Activated CD4-positive, alpha-beta T cell treated with anti-CD3 and anti-CD28 coated beads for 36 hours (primary cell): ENCODE results near the gene SENP3. TPM values are rescaled to one million over a fixed set of nuclear protein-coding genes. Genes with fewer than 3 reads are reported as not detected.

Experiments
- ATAC-seq: fragments of 200-7000 bp; cut with Tn5 transposase; one replicate; pipeline ENCODE4 v1.10.0; 2021; ENCODE audit warnings: mild to moderate bottlenecking, moderate library complexity
- CTCF ChIA-PET: fragments of 350-600 bp; sonication (Branson Sonifier 250); formaldehyde crosslinking; loops from one replicate; lab custom pipeline; 2021; ENCODE audit warnings: antibody characterized with exemption; lab: Charles Lee
- POLR2A ChIA-PET: fragments of 350-600 bp; sonication (Branson Sonifier 250); formaldehyde crosslinking; loops from one replicate; lab custom pipeline; 2021; ENCODE audit warnings: antibody characterized with exemption, inconsistent platforms; lab: Charles Lee
- DNase-seq: peaks from one replicate; pipeline ENCODE4 v3.0.0-alpha.2; 2020
- H3K27ac Mint-ChIP-seq: one replicate; pipeline ENCODE4 v1.8.0; 2021; ENCODE audit warnings: mixed read lengths
- H3K27me3 Mint-ChIP-seq: one replicate; pipeline ENCODE4 v1.8.0; 2021; ENCODE audit warnings: mixed read lengths
- H3K36me3 Mint-ChIP-seq: one replicate; pipeline ENCODE4 v1.8.0; 2021; ENCODE audit warnings: low read depth, mixed read lengths
- H3K4me1 Mint-ChIP-seq: one replicate; pipeline ENCODE4 v1.8.0; 2021; ENCODE audit warnings: mixed read lengths
- H3K4me3 Mint-ChIP-seq: one replicate; pipeline ENCODE4 v1.8.0; 2021; ENCODE audit warnings: mild to moderate bottlenecking, moderate library complexity, mixed read lengths
- H3K9me3 Mint-ChIP-seq: one replicate; pipeline ENCODE4 v1.8.0; 2021; ENCODE audit warnings: low read depth, mixed read lengths
- intact Hi-C, 2 experiments: fragments of 100-400 bp; cut with DNase I in 1 of 2; cut with micrococcal nuclease in 1 of 2; formaldehyde crosslinking; loops; one replicate each; pipeline versions ENCODE4 v1.14.2 to v1.15.1; 2022 to 2024; cut with DNase I, micrococcal nuclease
- total RNA-seq, 2 experiments: library from RNA; stranded (reverse); gene quantifications; one replicate each; pipeline ENCODE4 v1.2.3, GENCODE V29; 2021

Gene SENP3
- total RNA-seq, 2 experiments from 2014 or later: 59.0 to 78.9 TPM

- H3K27ac Mint-ChIP-seq: no peak overlapping the region
- no peak overlapping the region for H3K4me3 Mint-ChIP-seq
- peaks cover 3% of the 10 kb centered on the region for H3K9me3 Mint-ChIP-seq
- no peaks in the 10 kb centered on the region for H3K27me3 Mint-ChIP-seq
- no peaks in the 10 kb centered on the region for H3K36me3 Mint-ChIP-seq
- ATAC-seq (no peak), DNase-seq (no peak)
- intact Hi-C loops: no loop called here
- ChIA-PET POLR2A (no interaction called here), CTCF (no interaction called here)
- no peaks in the 10 kb centered on the region for H3K4me1 Mint-ChIP-seq
These were observed 22.7 kb upstream of the SENP3 start for GRCh38 chr17:7538891-7539545.

- ChIA-PET CTCF (interaction anchor here (1.0 to 1.6 kb wide), 2 partner anchors 11 to 18 kb away, joined by 3 to 4 read pairs; no protein-coding TSS in a partner anchor), POLR2A (no interaction called here)
- DNase-seq: no peak
- no peaks in the 10 kb centered on the region for H3K36me3 Mint-ChIP-seq
- no peak overlapping the region for H3K27ac Mint-ChIP-seq
- no peaks in the 10 kb centered on the region for H3K27me3 Mint-ChIP-seq
- intact Hi-C loops: no loop called here
- no peak overlapping the region for H3K4me3 Mint-ChIP-seq
- ATAC-seq: no peak
- H3K9me3 Mint-ChIP-seq: peaks cover 3% of the 10 kb centered on the region
- H3K4me1 Mint-ChIP-seq: no peaks in the 10 kb centered on the region
These were observed 20.6 kb upstream of the SENP3 start for GRCh38 chr17:7541074-7541621.

GRCh38 chr17:7544911-7545310, 16.8 kb upstream of the SENP3 start:
- Mint-ChIP-seq H3K4me1 (peaks cover 12% of the 10 kb centered on the region), H3K36me3 (no peaks in the 10 kb centered on the region), H3K27me3 (no peaks in the 10 kb centered on the region), H3K27ac (no peak overlapping the region), H3K9me3 (no peaks in the 10 kb centered on the region), H3K4me3 (no peak overlapping the region)
- intact Hi-C loops: no loop called here
- DNase-seq (no peak), ATAC-seq (no peak)
- ChIA-PET CTCF (interaction anchor here (0.7 kb wide), 1 partner anchor 159 kb away, joined by 4 read pairs; no protein-coding TSS in a partner anchor), POLR2A (interaction anchor here (0.5 kb wide), 1 partner anchor 59 kb away, joined by 3 read pairs; no protein-coding TSS in a partner anchor)

- Mint-ChIP-seq H3K27me3 (no peaks in the 10 kb centered on the region), H3K4me1 (peaks cover 48% of the 10 kb centered on the region), H3K9me3 (no peaks in the 10 kb centered on the region), H3K36me3 (peaks cover 4% of the 10 kb centered on the region), H3K27ac (peak within 1 kb of the TSS; percentile 49), H3K4me3 (peak within 1 kb of the TSS; percentile 70)
- DNase-seq (peak; percentile 77), ATAC-seq (peak; percentile 45)
- intact Hi-C loops: loop anchor here in 1 of 2 experiments (1.0 kb wide), 1 partner anchor 13 kb away; the partner anchor contains the start of gene SENP3
- POLR2A ChIA-PET: interaction anchor here (0.8 kb wide), 1 partner anchor 12 kb away, joined by 3 read pairs; no protein-coding TSS in a partner anchor
- CTCF ChIA-PET: interaction anchor here (0.6 to 1.5 kb wide), 5 partner anchors 8 to 212 kb away, joined by 3 read pairs; no protein-coding TSS in a partner anchor
These were observed 12.9 kb upstream of the SENP3 start, which contains the start of gene TNFSF12 for GRCh38 chr17:7548585-7549400. TSS of gene TNFSF12 (plus strand) at chr17:7549058. CDS start at chr17:7549154, 96 bp downstream.

GRCh38 chr17:7549401-7550055, 12.2 kb upstream of the SENP3 start:
- H3K36me3 Mint-ChIP-seq: peaks cover 6% of the 10 kb centered on the region
- ATAC-seq (peak; percentile 50), DNase-seq (peak; percentile 70)
- peak overlapping the region; percentile 69 for H3K4me3 Mint-ChIP-seq
- H3K9me3 Mint-ChIP-seq: no peaks in the 10 kb centered on the region
- H3K4me1 Mint-ChIP-seq: peaks cover 51% of the 10 kb centered on the region
- intact Hi-C loops: loop anchor here in 1 of 2 experiments (1.0 kb wide), 1 partner anchor 12 kb away; the partner anchor contains the start of gene SENP3
- peak overlapping the region; percentile 48 for H3K27ac Mint-ChIP-seq
- CTCF ChIA-PET: interaction anchor here (0.5 to 1.5 kb wide), 5 partner anchors 18 to 85 kb away, joined by 3 to 4 read pairs (median 3); no protein-coding TSS in a partner anchor
- no peaks in the 10 kb centered on the region for H3K27me3 Mint-ChIP-seq
- POLR2A ChIA-PET: interaction anchor here (0.7 to 1.0 kb wide), 3 partner anchors 11 to 15 kb away, joined by 3 to 7 read pairs (median 3); no protein-coding TSS in a partner anchor

GRCh38 chr17:7550344-7550743, 11.4 kb upstream of the SENP3 start:
- Mint-ChIP-seq H3K27me3 (no peaks in the 10 kb centered on the region), H3K36me3 (peaks cover 6% of the 10 kb centered on the region), H3K4me3 (peak overlapping the region; percentile 69), H3K4me1 (peaks cover 54% of the 10 kb centered on the region), H3K27ac (no peak overlapping the region), H3K9me3 (no peaks in the 10 kb centered on the region)
- DNase-seq (no peak), ATAC-seq (no peak)
- POLR2A ChIA-PET: interaction anchor here (0.7 to 1.0 kb wide), 2 partner anchors 13 to 16 kb away, joined by 3 to 7 read pairs; no protein-coding TSS in a partner anchor
- intact Hi-C loops: no loop called here
- CTCF ChIA-PET: interaction anchor here (0.6 to 1.5 kb wide), 6 partner anchors 21 to 471 kb away, joined by 3 to 5 read pairs (median 3); no protein-coding TSS in a partner anchor

GRCh38 chr17:7551396-7551795, 10.3 kb upstream of the SENP3 start:
- Mint-ChIP-seq H3K9me3 (no peaks in the 10 kb centered on the region), H3K36me3 (peaks cover 6% of the 10 kb centered on the region), H3K4me3 (no peak overlapping the region), H3K4me1 (peaks cover 55% of the 10 kb centered on the region), H3K27ac (peak overlapping the region; percentile 16), H3K27me3 (no peaks in the 10 kb centered on the region)
- CTCF ChIA-PET: interaction anchor here (0.7 to 1.7 kb wide), 4 partner anchors 9 to 523 kb away, joined by 3 to 11 read pairs (median 6); partner anchors contain the start of gene SENP3
- DNase-seq (no peak), ATAC-seq (no peak)
- intact Hi-C loops: no loop called here
- POLR2A ChIA-PET: no interaction called here

- Mint-ChIP-seq H3K4me3 (peak overlapping the region; percentile 31), H3K27ac (peak overlapping the region; percentile 89), H3K36me3 (peaks cover 6% of the 10 kb centered on the region), H3K4me1 (peaks cover 55% of the 10 kb centered on the region), H3K9me3 (no peaks in the 10 kb centered on the region), H3K27me3 (no peaks in the 10 kb centered on the region)
- CTCF ChIA-PET: interaction anchor here (0.6 to 1.7 kb wide), 7 partner anchors 8 to 521 kb away, joined by 3 to 11 read pairs (median 4); partner anchors contain the start of gene SENP3
- intact Hi-C loops: no loop called here
- DNase-seq: peak; percentile 58
- POLR2A ChIA-PET: interaction anchor here (0.6 to 0.9 kb wide), 4 partner anchors 22 to 63 kb away, joined by 3 to 8 read pairs (median 6); partner anchors contain the start of gene CD68
- peak; percentile 79 for ATAC-seq
These were observed 9.1 kb upstream of the SENP3 start for GRCh38 chr17:7552621-7553051.

- Mint-ChIP-seq H3K9me3 (no peaks in the 10 kb centered on the region), H3K27ac (peak overlapping the region; percentile 89), H3K4me3 (no peak overlapping the region), H3K27me3 (no peaks in the 10 kb centered on the region), H3K36me3 (peaks cover 6% of the 10 kb centered on the region), H3K4me1 (peaks cover 57% of the 10 kb centered on the region)
- ATAC-seq (no peak), DNase-seq (no peak)
- intact Hi-C loops: no loop called here
- POLR2A ChIA-PET: no interaction called here
- CTCF ChIA-PET: interaction anchor here (1.1 kb wide), 1 partner anchor 32 kb away, joined by 3 read pairs; no protein-coding TSS in a partner anchor
These were observed 8.4 kb upstream of the SENP3 start for GRCh38 chr17:7553356-7553755.

GRCh38 chr17:7555320-7555948, 6.3 kb upstream of the SENP3 start:
- peaks cover 59% of the 10 kb centered on the region for H3K4me1 Mint-ChIP-seq
- intact Hi-C loops: no loop called here
- no peaks in the 10 kb centered on the region for H3K27me3 Mint-ChIP-seq
- no peak overlapping the region for H3K4me3 Mint-ChIP-seq
- DNase-seq (no peak), ATAC-seq (no peak)
- ChIA-PET POLR2A (interaction anchor here (0.7 kb wide), 1 partner anchor 89 kb away, joined by 4 read pairs; no protein-coding TSS in a partner anchor), CTCF (interaction anchor here (0.6 kb wide), 1 partner anchor 116 kb away, joined by 5 read pairs; no protein-coding TSS in a partner anchor)
- peaks cover 6% of the 10 kb centered on the region for H3K36me3 Mint-ChIP-seq
- H3K9me3 Mint-ChIP-seq: no peaks in the 10 kb centered on the region
- H3K27ac Mint-ChIP-seq: no peak overlapping the region
